HEK293 (cell line): ENCODE measurements around the gene BOC.

Experiments used
- CTCF ChIP-seq: fragments of 450-650 bp; formaldehyde crosslinking; IDR thresholded peaks from 2 replicates; pipeline ENCODE4 v1.5.1; 2016; ENCODE audit warnings: missing biosample characterization, missing genetic modification characterization
- REST ChIP-seq: fragments of 450-650 bp; formaldehyde crosslinking; IDR thresholded peaks from 2 replicates; pipeline ENCODE4 v1.5.1; 2016; ENCODE audit warnings: missing biosample characterization, missing genetic modification characterization
- ZEB2 ChIP-seq: fragments of 450-650 bp; formaldehyde crosslinking; IDR thresholded peaks from 2 replicates; pipeline ENCODE4 v1.5.1; 2016; ENCODE audit warnings: missing biosample characterization, missing genetic modification characterization
- ZNF18 ChIP-seq: fragments of 450-650 bp; formaldehyde crosslinking; IDR thresholded peaks from 2 replicates; pipeline ENCODE4 v1.5.1; 2016; ENCODE audit warnings: missing biosample characterization, missing genetic modification characterization
- ZNF596 ChIP-seq: fragments of 450-650 bp; IDR thresholded peaks from 2 replicates; pipeline ENCODE4 v1.5.0; 2018; ENCODE audit warnings: missing biosample characterization, mild to moderate bottlenecking, missing genetic modification characterization, moderate library complexity
- ZNF639 ChIP-seq: fragments of 450-650 bp; formaldehyde crosslinking; IDR thresholded peaks from 2 replicates; pipeline ENCODE4 v1.5.1; 2016; ENCODE audit warnings: missing biosample characterization, missing genetic modification characterization
- ZNF660 ChIP-seq: fragments of 450-650 bp; IDR thresholded peaks from 2 replicates; pipeline ENCODE4 v1.5.1; 2018; ENCODE audit warnings: missing biosample characterization, mild to moderate bottlenecking, missing genetic modification characterization

- TF ChIP-seq ZNF18 (no peak), ZNF596 (tag by site-specific recombination) (no peak), CTCF (tag by site-specific recombination) (no peak), ZNF660 (tag by site-specific recombination) (no peak), ZEB2 (no peak), REST (tag by site-specific recombination) (no peak), ZNF639 (tag by site-specific recombination) (no peak)
Observed at GRCh38 chr3:113314923-113315322, 103.6 kb downstream of the BOC start.
